GM06990 (cell line): ENCODE data around the gene KLHL25.
A peak's percentile ranks its signal among the peaks of the same experiment; 100 is the strongest.
"Not testable (repeated sequence)": the region's sequence is repeated elsewhere in the genome, so short reads cannot be mapped to it uniquely, and the experiment has no call there.

ENCODE experiments used
- DNase-seq: peaks from one replicate; pipeline ENCODE4 v3.0.0-alpha.2; 2011; ENCODE audit not compliant: insufficient read length; ENCODE audit errors: extremely low read depth
- H3K27me3 ChIP-seq: replicated peaks from 2 replicates; pipeline ENCODE4 v1.6.0; 2011; ENCODE audit warnings: low read length; ENCODE audit not compliant: control insufficient read depth, insufficient read depth
- H3K36me3 ChIP-seq: 2 replicates; pipeline ENCODE4 v1.5.1; 2011; ENCODE audit warnings: low read length; ENCODE audit not compliant: control insufficient read depth, insufficient read depth
- H3K4me3 ChIP-seq: replicated peaks from 2 replicates; pipeline ENCODE4 v1.5.1; 2011; ENCODE audit warnings: low read depth, mild to moderate bottlenecking, control low read depth, low read length
- TF ChIP-seq, protein P1 (sequence below): IDR thresholded peaks from 2 replicates; pipeline ENCODE4 v1.5.1; 2011; ENCODE audit warnings: low read length, control low read depth, mild to moderate bottlenecking, inconsistent platforms; ENCODE audit not compliant: insufficient read depth, poor library complexity, severe bottlenecking

KLHL25 gene

DNA sequence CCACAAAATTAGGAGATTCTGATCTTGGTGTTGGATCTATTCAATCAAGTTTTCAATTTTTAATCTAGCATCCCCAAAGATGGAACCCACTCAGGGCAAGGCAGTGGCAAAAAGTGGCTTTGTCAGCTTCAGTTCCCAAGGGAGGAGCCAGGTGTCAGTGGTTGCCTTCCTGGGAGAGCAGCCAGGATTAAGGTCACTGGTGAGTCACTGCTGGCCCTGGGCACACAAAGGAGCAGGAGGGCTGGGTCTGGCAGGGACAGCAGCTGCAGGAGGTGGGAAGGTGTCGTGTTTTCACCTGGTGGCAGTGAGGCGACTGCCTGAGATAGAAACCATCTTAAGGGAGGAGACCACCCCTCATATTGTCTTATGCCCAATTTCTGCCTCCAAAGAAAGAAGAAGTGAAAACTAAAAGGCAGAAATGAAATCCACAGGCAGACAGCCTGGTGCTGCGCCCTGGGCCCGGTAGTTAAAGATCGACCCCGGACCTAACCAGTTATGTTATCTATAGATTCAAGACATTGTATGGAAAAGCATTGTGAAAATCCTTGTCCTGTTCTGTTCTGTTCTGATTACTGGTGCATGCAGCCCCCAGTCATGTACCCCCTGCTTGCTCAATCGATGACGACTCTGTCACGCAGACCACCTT is 5.9 kb upstream of the KLHL25 start:
- TF ChIP-seq, protein P1, sequence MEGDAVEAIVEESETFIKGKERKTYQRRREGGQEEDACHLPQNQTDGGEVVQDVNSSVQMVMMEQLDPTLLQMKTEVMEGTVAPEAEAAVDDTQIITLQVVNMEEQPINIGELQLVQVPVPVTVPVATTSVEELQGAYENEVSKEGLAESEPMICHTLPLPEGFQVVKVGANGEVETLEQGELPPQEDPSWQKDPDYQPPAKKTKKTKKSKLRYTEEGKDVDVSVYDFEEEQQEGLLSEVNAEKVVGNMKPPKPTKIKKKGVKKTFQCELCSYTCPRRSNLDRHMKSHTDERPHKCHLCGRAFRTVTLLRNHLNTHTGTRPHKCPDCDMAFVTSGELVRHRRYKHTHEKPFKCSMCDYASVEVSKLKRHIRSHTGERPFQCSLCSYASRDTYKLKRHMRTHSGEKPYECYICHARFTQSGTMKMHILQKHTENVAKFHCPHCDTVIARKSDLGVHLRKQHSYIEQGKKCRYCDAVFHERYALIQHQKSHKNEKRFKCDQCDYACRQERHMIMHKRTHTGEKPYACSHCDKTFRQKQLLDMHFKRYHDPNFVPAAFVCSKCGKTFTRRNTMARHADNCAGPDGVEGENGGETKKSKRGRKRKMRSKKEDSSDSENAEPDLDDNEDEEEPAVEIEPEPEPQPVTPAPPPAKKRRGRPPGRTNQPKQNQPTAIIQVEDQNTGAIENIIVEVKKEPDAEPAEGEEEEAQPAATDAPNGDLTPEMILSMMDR, result no peak
- no peaks in the 10 kb centered on the region for H3K36me3 ChIP-seq
- DNase-seq, result no peak
- no peaks in the 10 kb centered on the region for H3K27me3 ChIP-seq
- H3K4me3 ChIP-seq, result no peak overlapping the region

DNA sequence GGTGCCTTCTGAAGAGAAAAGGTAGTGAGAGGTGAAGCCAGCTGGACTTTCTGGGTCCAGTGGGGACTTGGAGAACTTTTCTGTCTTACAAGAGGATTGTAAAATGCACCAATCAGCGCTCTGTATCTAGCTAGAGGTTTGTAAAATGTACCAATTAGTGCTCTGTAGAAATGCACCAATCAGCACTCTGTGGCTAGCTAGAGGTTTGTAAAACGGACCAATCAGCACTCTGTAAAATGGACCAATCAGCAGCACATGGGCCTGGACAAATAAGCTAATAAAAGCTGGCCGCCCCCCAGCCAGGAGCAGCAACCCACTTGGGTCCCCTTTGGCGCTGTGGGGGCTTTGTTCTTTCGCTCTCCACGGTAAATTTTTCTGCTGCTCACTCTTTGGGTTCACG is 1.6 kb upstream of the KLHL25 start:
- DNase-seq, H3K36me3 ChIP-seq, H3K27me3 ChIP-seq, H3K4me3 ChIP-seq: not testable (repeated sequence)

DNA sequence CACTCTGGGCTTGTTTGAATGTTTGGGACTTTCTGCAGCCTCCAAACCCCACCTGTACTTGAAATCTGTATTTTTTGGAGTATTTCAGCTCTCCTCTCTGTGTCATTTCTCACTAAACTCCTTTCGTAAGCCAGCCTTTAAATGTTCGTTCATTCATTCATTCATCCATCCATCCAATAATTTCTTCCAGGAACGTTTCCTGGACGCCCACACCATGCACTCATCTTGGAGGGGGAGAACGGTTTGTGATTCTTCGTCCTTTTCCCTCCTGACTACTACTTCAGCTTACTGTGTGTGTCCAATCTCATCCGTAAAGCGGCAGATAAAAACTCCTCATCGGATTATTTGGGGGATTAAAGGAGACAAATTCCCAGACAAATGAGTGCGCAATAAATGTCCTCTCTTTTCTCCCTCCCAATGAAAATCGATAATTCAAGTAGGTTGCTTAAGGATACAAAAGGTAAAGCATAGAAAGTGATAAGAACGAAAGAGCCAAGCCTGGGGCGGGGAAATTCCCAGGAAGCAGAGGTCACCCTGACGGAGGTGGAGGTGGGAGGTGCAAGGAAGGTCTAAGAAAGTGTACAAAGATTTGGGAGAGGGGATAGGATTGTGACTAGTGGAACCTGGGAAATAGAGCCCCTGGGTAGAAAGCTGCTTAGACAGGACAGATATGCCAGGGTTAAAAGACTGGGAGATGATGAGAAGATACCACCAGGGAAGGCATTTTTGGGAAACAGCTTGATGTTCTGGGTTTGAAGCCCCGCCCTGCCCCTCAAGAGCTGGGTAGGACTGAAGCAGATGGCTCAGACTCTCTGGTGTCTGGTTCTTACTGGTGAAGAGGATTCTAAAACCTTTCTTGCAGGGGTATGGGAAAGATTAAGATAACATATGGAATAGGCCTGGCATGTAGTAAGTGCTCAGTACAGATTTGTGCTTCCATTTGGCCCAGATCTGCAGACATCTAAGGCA is 896 bp upstream of the KLHL25 start:
- no peaks in the 10 kb centered on the region for H3K27me3 ChIP-seq

DNA sequence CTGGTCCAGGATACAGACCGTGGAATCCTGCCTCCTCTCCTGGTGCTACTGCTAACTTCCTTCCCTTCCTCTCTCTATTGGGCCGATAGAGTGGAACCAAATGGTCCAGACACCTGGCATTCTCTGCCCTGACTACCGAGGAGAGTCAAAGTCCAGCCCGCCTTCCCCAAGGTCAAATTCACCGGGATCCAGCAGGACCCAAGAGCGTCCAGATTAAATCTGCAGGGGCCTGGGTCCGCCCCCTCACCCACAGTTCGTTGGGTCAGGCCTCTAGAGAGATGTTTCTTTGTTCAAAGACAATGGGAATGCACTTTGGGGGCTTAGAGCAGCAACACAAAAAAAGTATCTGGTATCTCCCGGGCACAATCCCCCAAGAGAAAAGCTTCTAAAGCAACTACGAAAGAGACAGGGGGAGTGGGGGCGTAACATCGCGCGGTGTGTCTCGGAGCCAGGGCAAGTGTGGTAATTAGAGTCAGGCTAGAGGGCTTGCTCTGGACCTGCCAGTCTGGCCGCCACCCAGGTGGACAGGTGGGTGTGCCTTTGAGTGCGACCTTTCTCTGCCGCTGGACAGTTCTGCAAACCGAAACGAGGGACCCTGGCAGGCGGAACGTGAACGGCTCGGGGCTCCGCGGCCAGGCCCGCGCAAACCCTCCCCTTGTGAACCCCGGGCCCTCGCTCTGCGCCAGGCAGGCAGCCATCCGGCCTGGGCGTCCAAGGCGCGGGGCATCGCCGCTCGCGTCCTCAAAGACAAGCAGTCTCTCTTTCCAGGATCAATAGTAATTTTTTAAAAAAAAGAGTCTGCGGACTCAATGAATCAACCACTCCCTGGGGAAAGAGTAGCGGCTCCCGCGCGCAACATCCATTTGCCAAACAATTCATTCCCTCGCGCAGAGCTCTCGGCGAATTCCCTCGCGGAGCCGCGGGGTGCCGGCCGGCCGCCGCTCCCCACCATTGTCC is 806 bp downstream of the KLHL25 start:
- Histone ChIP-seq H3K27me3 (no peaks in the 10 kb centered on the region), H3K4me3 (peak overlapping the region; percentile 76), H3K36me3 (no peaks in the 10 kb centered on the region)
- TF ChIP-seq, protein P1, result no peak
- peak; percentile 62 for DNase-seq

More for the DNA sequence above, 896 bp upstream of the KLHL25 start:
- TF ChIP-seq, protein P1, result no peak
- H3K36me3 ChIP-seq, result no peaks in the 10 kb centered on the region
- DNase-seq, result no peak
- H3K4me3 ChIP-seq, result peak overlapping the region; percentile 65

DNA sequence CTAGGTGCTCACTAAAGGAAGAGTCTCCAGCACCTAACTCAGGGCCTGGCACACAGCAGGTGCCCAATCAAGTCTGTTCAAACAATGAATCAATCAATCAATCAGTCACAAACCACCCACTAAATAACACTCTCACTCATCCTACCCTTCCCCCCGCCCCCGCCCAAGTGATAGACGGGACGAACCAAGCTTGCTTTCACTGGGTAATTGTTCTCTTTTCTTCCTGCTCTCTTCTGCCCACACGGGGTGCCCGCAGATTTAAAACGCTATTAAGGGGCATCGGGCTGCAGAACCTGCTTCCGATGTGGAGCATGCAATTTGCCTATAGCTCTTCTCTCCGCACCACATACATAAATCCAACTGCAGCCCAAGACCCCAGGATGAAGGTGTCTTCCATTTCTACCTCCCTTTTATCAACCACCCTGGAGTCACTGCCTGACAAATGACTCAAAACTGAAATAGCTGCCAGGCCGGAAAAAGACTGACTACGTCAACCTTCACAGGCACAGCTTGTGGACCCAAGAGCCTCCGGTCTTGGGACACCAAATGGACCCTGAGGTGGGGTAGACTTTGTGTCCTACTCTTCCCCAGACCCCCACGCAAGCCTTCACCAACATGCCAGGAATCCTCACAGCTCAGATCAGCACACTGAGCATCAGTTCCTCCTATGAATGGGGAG is 1.7 kb downstream of the KLHL25 start:
- Histone ChIP-seq H3K27me3 (no peaks in the 10 kb centered on the region), H3K4me3 (peak overlapping the region; percentile 76), H3K36me3 (no peaks in the 10 kb centered on the region)
- TF ChIP-seq, protein P1, result no peak
- DNase-seq, result no peak
